Endothelial cell of umbilical vein (primary cell): ENCODE measurements around the gene MBD5. TPM values are rescaled to one million over a fixed set of nuclear protein-coding genes. Genes with fewer than 3 reads are reported as not detected.

Experiments used
- BruUV-seq: library from RNA; stranded (reverse); fragments of 400-500 nt; replicated peaks from 2 replicates; lab custom pipeline; 2021; lab: Mats Ljungman, UMichigan
- CTCF ChIA-PET: fragments of 300-600, 350-600 bp; sonication (Branson Sonifier 250); formaldehyde crosslinking; loops from one replicate; lab custom pipeline; 2021; ENCODE audit warnings: antibody characterized with exemption, inconsistent platforms; lab: Charles Lee
- POLR2A ChIA-PET: fragments of 300-600, 350-600 bp; sonication (Branson Sonifier 250); formaldehyde crosslinking; loops from one replicate; lab custom pipeline; 2021; ENCODE audit warnings: antibody characterized with exemption, inconsistent platforms; lab: Charles Lee
- DNase-seq: peaks from one replicate; pipeline ENCODE4 v3.0.0-alpha.2; 2011; ENCODE audit warnings: low read depth, low spot score
- FAIRE-seq: peaks from 2 replicates; lab custom pipeline; 2011; peaks lifted over from hg19 to GRCh38; lab: Jason Lieb, UNC
- H2AFZ ChIP-seq: 2 replicates; pipeline ENCODE4 v1.6.0; 2012; ENCODE audit warnings: low read depth, low read length, control low read depth, inconsistent platforms
- H3K27ac ChIP-seq: 2 replicates; pipeline ENCODE4 v1.5.1; 2011; ENCODE audit warnings: low read depth, mild to moderate bottlenecking, control low read depth, low read length, moderate library complexity; ENCODE audit not compliant: insufficient read depth
- H3K27me3 ChIP-seq, 2 experiments: 2 replicates each; pipeline versions ENCODE4 v1.6.0 to v1.6.1; 2011; ENCODE audit warnings: low read length in 2 of 2, mixed read lengths in 1 of 2; ENCODE audit not compliant: control insufficient read depth in 2 of 2, insufficient read depth in 2 of 2
- H3K36me3 ChIP-seq, 2 experiments: 2 replicates in 1 of 2; 3 replicates in 1 of 2; pipeline ENCODE4 v1.5.1; 2011; ENCODE audit warnings: low read length in 2 of 2, mild to moderate bottlenecking in 1 of 2, moderate library complexity in 1 of 2; ENCODE audit not compliant: control insufficient read depth in 2 of 2, insufficient read depth in 2 of 2; ENCODE audit errors: extremely low read depth in 1 of 2
- H3K4me1 ChIP-seq: 3 replicates; pipeline ENCODE4 v1.5.1; 2011; ENCODE audit warnings: mild to moderate bottlenecking, low read length; ENCODE audit not compliant: control insufficient read depth, insufficient read depth; ENCODE audit errors: extremely low read depth
- H3K4me2 ChIP-seq: 2 replicates; pipeline ENCODE4 v1.6.1; 2011; ENCODE audit warnings: low read length, control low read depth, mixed read lengths; ENCODE audit not compliant: insufficient read depth
- H3K4me3 ChIP-seq, 3 experiments: fragments of 200-600 bp in 1 of 3; sonication (generic), shearing (Covaris generic) in 1 of 3; replicated peaks in 1 of 3; 2 replicates each; pipeline ENCODE4 v1.5.1; 2011 to 2016; ENCODE audit warnings: control low read depth in 3 of 3, low read length in 3 of 3, mild to moderate bottlenecking in 2 of 3, inconsistent platforms in 1 of 3, low read depth in 1 of 3, moderate library complexity in 1 of 3; ENCODE audit not compliant: insufficient read depth in 1 of 3
- H3K79me2 ChIP-seq: 2 replicates; pipeline ENCODE4 v1.6.0; 2012; ENCODE audit warnings: low read length, inconsistent platforms; ENCODE audit not compliant: control insufficient read depth, insufficient read depth
- H3K9ac ChIP-seq: replicated peaks from 2 replicates; pipeline ENCODE3; 2011; ENCODE audit warnings: low read length, control low read depth; ENCODE audit not compliant: insufficient read depth; ENCODE audit errors: extremely low read depth
- H3K9me1 ChIP-seq: replicated peaks from 3 replicates; pipeline ENCODE4 v1.6.0; 2011; ENCODE audit warnings: mild to moderate bottlenecking, low read length; ENCODE audit not compliant: control insufficient read depth, insufficient read depth; ENCODE audit errors: extremely low read depth
- H3K9me3 ChIP-seq: replicated peaks from 2 replicates; pipeline ENCODE4 v1.5.1; 2012; ENCODE audit warnings: low read length, inconsistent platforms; ENCODE audit not compliant: control insufficient read depth, insufficient read depth
- H4K20me1 ChIP-seq: replicated peaks from 2 replicates; pipeline ENCODE3; 2011; ENCODE audit warnings: mild to moderate bottlenecking, low read length; ENCODE audit not compliant: control insufficient read depth, insufficient read depth; ENCODE audit errors: extremely low read depth
- EZH2 ChIP-seq: IDR thresholded peaks from 2 replicates; pipeline ENCODE4 v1.6.1; 2012; ENCODE audit warnings: borderline replicate concordance, low read depth, mild to moderate bottlenecking, moderate library complexity, low read length, inconsistent platforms; ENCODE audit not compliant: severe bottlenecking
- FOS ChIP-seq: IDR thresholded peaks from 2 replicates; pipeline ENCODE4 v1.6.1; 2011; ENCODE audit warnings: mild to moderate bottlenecking, low read length, moderate library complexity, borderline replicate concordance; ENCODE audit not compliant: insufficient read depth
- GATA2 ChIP-seq: IDR thresholded peaks from 2 replicates; pipeline ENCODE4 v1.7.0; 2011; ENCODE audit warnings: low read depth, mild to moderate bottlenecking, moderate library complexity, mixed read lengths, low read length; ENCODE audit not compliant: insufficient read length, insufficient read depth
- JUN ChIP-seq: IDR thresholded peaks from 2 replicates; pipeline ENCODE4 v1.6.1; 2011; ENCODE audit warnings: borderline replicate concordance, low read depth; ENCODE audit not compliant: insufficient read length, insufficient read depth
- MYC ChIP-seq: IDR thresholded peaks from one replicate; pipeline ENCODE4 v1.6.1; 2011; ENCODE audit warnings: mild to moderate bottlenecking, low read depth, low read length
- POLR2A ChIP-seq: IDR thresholded peaks from 2 replicates; pipeline ENCODE4 v1.6.1; 2012; ENCODE audit warnings: low read depth, mild to moderate bottlenecking, control low read depth, low read length
- POLR2AphosphoS5 ChIP-seq: IDR thresholded peaks from 2 replicates; pipeline ENCODE4 v1.6.1; 2012; ENCODE audit warnings: low read depth, mild to moderate bottlenecking, control low read depth, low read length, moderate library complexity; ENCODE audit not compliant: insufficient read depth
- dilution Hi-C: fragments of 300-500 bp; cut with MboI; formaldehyde crosslinking; loops from one replicate; pipeline ENCODE4 v1.15.0; 2019; ENCODE audit warnings: low sequenced_read_pairs; ENCODE audit not compliant: extremely low pct_ligation_motif_present
- intact Hi-C: fragments of 100-400 bp; cut with micrococcal nuclease; formaldehyde crosslinking; loops from one replicate; pipeline ENCODE4 v1.10.0; 2022
- polyA plus RNA-seq, 4 experiments: library from polyadenylated mRNA; depleted of rRNA in 3 of 4; stranded (reverse) in 3 of 4; unstranded in 1 of 4; fragments of >200 nt; gene quantifications; 2 replicates each; pipeline versions ENCODE4 v1.2.1 to v1.2.3, GENCODE V29; 2011 to 2012; ENCODE audit warnings: missing spikeins in 1 of 4
- total RNA-seq: library from RNA; stranded (reverse); gene quantifications from 2 replicates; pipeline ENCODE4 v1.2.3, GENCODE V29; 2021
- TF ChIP-seq, protein P1 (sequence below): IDR thresholded peaks from 2 replicates; pipeline ENCODE4 v1.6.1; 2011; ENCODE audit not compliant: insufficient read depth, insufficient read length
- TF ChIP-seq, protein P2 (sequence below), 2 donors: IDR thresholded peaks; 1 replicate in 1 of 2; 2 replicates in 1 of 2; pipeline ENCODE4 v1.5.1; 2011; ENCODE audit warnings: low read length in 2 of 2, mild to moderate bottlenecking in 2 of 2, moderate library complexity in 2 of 2, control low read depth in 1 of 2, inconsistent platforms in 1 of 2, low read depth in 1 of 2; ENCODE audit not compliant: insufficient read depth in 1 of 2; ENCODE audit errors: extremely low read depth in 1 of 2

Gene MBD5
- total and polyA plus RNA-seq, 2 donors (not counting 3 experiments of a cell fraction or from before 2014, with no cell fraction given): 11.3 to 37.0 TPM

DNA sequence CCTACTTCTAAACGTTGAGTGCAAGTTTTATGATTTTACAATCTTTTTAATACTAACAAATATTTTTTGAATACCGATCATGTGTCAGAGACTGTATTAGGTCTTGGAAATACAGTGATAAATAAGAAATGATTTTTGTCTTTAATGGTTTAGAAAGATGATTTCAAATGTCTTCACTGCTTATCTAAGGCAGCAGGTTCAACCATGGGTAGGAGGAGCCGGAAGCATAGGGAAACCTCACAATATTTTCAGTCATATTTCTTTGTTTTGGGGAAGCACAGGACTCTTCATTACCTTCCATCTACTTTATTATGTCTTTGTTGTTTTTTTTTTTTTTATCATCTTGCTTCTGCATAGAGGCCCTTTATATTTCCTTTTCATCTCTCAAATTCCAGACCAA lies 458.5 kb downstream of the MBD5 start:
- Histone ChIP-seq H3K9me1 (no peaks in the 10 kb centered on the region), H3K4me2 (no peak overlapping the region), H3K27me3 (no peaks in the 10 kb centered on the region), H3K4me1 (no peaks in the 10 kb centered on the region), H4K20me1 (no peaks in the 10 kb centered on the region), H3K27ac (no peak overlapping the region), H3K9ac (no peak overlapping the region), H2AFZ (no peak overlapping the region), H3K9me3 (no peaks in the 10 kb centered on the region), H3K4me3 (no peak overlapping the region), H3K36me3 (no peaks in the 10 kb centered on the region), H3K79me2 (no peaks in the 10 kb centered on the region)
- BruUV-seq: no TSS peak
- DNase-seq (no peak), FAIRE-seq (no peak)
- intact Hi-C loops: no loop called here
- ChIA-PET POLR2A (no interaction called here), CTCF (no interaction called here)
- TF ChIP-seq, protein P1, sequence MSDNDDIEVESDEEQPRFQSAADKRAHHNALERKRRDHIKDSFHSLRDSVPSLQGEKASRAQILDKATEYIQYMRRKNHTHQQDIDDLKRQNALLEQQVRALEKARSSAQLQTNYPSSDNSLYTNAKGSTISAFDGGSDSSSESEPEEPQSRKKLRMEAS: no peak
- TF ChIP-seq, protein P2, sequence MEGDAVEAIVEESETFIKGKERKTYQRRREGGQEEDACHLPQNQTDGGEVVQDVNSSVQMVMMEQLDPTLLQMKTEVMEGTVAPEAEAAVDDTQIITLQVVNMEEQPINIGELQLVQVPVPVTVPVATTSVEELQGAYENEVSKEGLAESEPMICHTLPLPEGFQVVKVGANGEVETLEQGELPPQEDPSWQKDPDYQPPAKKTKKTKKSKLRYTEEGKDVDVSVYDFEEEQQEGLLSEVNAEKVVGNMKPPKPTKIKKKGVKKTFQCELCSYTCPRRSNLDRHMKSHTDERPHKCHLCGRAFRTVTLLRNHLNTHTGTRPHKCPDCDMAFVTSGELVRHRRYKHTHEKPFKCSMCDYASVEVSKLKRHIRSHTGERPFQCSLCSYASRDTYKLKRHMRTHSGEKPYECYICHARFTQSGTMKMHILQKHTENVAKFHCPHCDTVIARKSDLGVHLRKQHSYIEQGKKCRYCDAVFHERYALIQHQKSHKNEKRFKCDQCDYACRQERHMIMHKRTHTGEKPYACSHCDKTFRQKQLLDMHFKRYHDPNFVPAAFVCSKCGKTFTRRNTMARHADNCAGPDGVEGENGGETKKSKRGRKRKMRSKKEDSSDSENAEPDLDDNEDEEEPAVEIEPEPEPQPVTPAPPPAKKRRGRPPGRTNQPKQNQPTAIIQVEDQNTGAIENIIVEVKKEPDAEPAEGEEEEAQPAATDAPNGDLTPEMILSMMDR (IDR thresholded peaks at IDR 0.05; ENCODE audit: extremely low read depth in 1 of 2, insufficient read depth in 1 of 2, low read depth in 1 of 2, low read length in 2 of 2): no peak
- TF ChIP-seq EZH2: no peak
- TF ChIP-seq POLR2A: no peak
- TF ChIP-seq JUN: no peak
- no peak for TF ChIP-seq MYC
- TF ChIP-seq GATA2: no peak
- TF ChIP-seq POLR2AphosphoS5: no peak
- no peak for TF ChIP-seq FOS
- dilution Hi-C loops: no loop called here
